Tibial artery (tissue), 4 donors: ENCODE results near the gene STRIP1.

Experiments
- DNase-seq, 2 donors: peaks; one replicate each; pipeline ENCODE4 v3.0.0-alpha.2; 2019
- H3K27ac ChIP-seq, 2 donors: fragments of 200-600 bp; sonication (generic) in 1 of 2; 1 replicate in 1 of 2; 2 replicates in 1 of 2; pipeline ENCODE4 v1.5.1; 2018 to 2019; ENCODE audit warnings: mild to moderate bottlenecking in 1 of 2
- H3K27me3 ChIP-seq, 2 donors: fragments of 200-600 bp; sonication (generic) in 1 of 2; one replicate each; pipeline versions ENCODE4 v1.5.1 to v1.6.0; 2016 to 2019
- H3K36me3 ChIP-seq, 3 donors: fragments of 200-600 bp; sonication (generic) in 2 of 3; one replicate each; pipeline ENCODE4 v1.5.1; 2016 to 2019; ENCODE audit warnings: mild to moderate bottlenecking in 2 of 3
- H3K4me1 ChIP-seq, 4 donors: fragments of 200-600 bp; sonication (generic) in 2 of 4; 1 replicate in 3 of 4; 2 replicates in 1 of 4; pipeline ENCODE4 v1.5.1; 2016 to 2019
- H3K4me3 ChIP-seq, 2 donors: fragments of 200-600 bp; sonication (generic) in 1 of 2; 1 replicate in 1 of 2; 2 replicates in 1 of 2; pipeline ENCODE4 v1.5.1; 2018 to 2019; ENCODE audit warnings: mild to moderate bottlenecking in 2 of 2
- H3K9me3 ChIP-seq, 3 donors: fragments of 200-600 bp; sonication (generic) in 1 of 3; one replicate each; pipeline ENCODE4 v1.5.1; 2016 to 2019
- intact Hi-C: fragments of 100-400 bp; cut with DNase I; formaldehyde crosslinking; loops from one replicate; pipeline ENCODE4 v1.15.0; 2023; ENCODE audit warnings: low total_unique reads
- TF ChIP-seq, protein P1 (sequence below), 2 experiments: fragments of 200-600 bp in 1 of 2; fragments of 450-650 bp in 1 of 2; IDR thresholded peaks; one replicate each; pipeline ENCODE4 v1.5.1; 2017 to 2019; ENCODE audit warnings: antibody characterized with exemption in 2 of 2, mild to moderate bottlenecking in 1 of 2, moderate library complexity in 1 of 2

Gene STRIP1

DNA sequence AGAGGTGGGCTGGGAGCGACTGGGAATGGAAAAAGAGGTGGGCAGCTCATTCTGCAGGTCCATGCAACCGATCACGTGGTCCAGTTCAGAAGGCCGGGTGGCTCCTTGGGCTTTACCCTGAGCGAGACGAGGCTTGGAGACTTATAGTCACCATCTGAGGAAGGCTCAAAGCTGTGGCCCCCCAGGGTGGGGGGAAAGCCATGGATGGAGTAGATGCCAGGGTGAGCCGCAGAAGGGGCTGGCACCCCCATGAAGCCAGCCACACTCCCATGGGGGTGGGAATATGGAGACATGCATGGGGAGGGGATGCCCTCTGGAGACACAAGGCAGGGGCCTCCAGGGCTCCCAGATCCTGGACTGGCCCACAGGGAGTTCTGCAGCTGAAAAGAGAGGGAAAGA, 26.2 kb downstream of the STRIP1 start:
- no peak for DNase-seq
- intact Hi-C loops: no loop called here
- peaks cover 25 to 55% (median 27%) of the 10 kb centered on the region in 3 donors for H3K36me3 ChIP-seq

GRCh38 chr1:110061341-110061740, 26.9 kb downstream of the STRIP1 start:
- intact Hi-C loops: no loop called here
- H3K9me3 ChIP-seq: no peaks in the 10 kb centered on the region
- H3K36me3 ChIP-seq: peaks cover 20 to 49% (median 21%) of the 10 kb centered on the region in 3 donors
- H3K4me1 ChIP-seq: peaks cover 0 to 5% (median 0%) of the 10 kb centered on the region in 4 donors
- TF ChIP-seq, protein P1, sequence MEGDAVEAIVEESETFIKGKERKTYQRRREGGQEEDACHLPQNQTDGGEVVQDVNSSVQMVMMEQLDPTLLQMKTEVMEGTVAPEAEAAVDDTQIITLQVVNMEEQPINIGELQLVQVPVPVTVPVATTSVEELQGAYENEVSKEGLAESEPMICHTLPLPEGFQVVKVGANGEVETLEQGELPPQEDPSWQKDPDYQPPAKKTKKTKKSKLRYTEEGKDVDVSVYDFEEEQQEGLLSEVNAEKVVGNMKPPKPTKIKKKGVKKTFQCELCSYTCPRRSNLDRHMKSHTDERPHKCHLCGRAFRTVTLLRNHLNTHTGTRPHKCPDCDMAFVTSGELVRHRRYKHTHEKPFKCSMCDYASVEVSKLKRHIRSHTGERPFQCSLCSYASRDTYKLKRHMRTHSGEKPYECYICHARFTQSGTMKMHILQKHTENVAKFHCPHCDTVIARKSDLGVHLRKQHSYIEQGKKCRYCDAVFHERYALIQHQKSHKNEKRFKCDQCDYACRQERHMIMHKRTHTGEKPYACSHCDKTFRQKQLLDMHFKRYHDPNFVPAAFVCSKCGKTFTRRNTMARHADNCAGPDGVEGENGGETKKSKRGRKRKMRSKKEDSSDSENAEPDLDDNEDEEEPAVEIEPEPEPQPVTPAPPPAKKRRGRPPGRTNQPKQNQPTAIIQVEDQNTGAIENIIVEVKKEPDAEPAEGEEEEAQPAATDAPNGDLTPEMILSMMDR (IDR thresholded peaks at IDR 0.05): no peak
- no peaks in the 10 kb centered on the region for H3K27me3 ChIP-seq
- H3K27ac ChIP-seq: no peak overlapping the region
- H3K4me3 ChIP-seq: no peak overlapping the region
- no peak for DNase-seq

More for the DNA sequence above, 26.2 kb downstream of the STRIP1 start:
- no peak overlapping the region for H3K27ac ChIP-seq
- TF ChIP-seq, protein P1 (IDR thresholded peaks at IDR 0.05): no peak
- no peaks in the 10 kb centered on the region for H3K9me3 ChIP-seq
- H3K4me3 ChIP-seq: no peak overlapping the region
- no peaks in the 10 kb centered on the region for H3K27me3 ChIP-seq
- peaks cover 0 to 5% (median 0%) of the 10 kb centered on the region in 4 donors for H3K4me1 ChIP-seq

GRCh38 chr1:110062612-110063011, 28.2 kb downstream of the STRIP1 start:
- H3K36me3 ChIP-seq: peaks cover 7 to 36% (median 10%) of the 10 kb centered on the region in 3 donors
- TF ChIP-seq, protein P1 (IDR thresholded peaks at IDR 0.05): no peak
- peaks cover 0 to 10% of the 10 kb centered on the region in 2 donors for H3K27me3 ChIP-seq
- H3K27ac ChIP-seq: no peak overlapping the region
- DNase-seq: no peak
- H3K4me3 ChIP-seq: no peak overlapping the region
- H3K4me1 ChIP-seq: no peaks in the 10 kb centered on the region
- no peaks in the 10 kb centered on the region for H3K9me3 ChIP-seq
- intact Hi-C loops: no loop called here

DNA sequence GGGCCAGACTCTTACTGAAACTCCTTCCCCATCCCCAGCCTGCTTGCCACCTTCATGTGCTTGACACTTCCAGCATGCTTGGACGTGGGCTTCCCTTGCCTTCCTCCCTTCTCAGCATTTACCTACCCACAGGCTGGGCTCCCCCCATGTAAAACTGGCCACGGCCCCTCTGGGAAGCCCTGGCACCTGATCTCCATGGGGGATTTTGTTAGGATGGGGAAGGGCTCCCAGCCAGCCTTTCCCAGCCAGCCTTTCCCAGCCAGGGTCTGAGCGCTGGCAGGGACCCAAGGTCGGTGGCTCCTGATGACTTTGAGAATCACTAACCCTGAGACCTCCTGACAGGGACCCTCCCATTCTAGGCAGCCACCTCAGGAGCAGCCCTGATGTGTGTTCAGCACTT, 29.4 kb downstream of the STRIP1 start:
- no peak for DNase-seq
- Histone ChIP-seq H3K27ac (no peak overlapping the region), H3K4me3 (no peak overlapping the region), H3K27me3 (peaks cover 0 to 22% of the 10 kb centered on the region in 2 donors), H3K9me3 (peaks cover 0 to 8% (median 0%) of the 10 kb centered on the region in 3 donors), H3K4me1 (peaks cover 0 to 3% (median 0%) of the 10 kb centered on the region in 4 donors), H3K36me3 (peaks cover 0 to 24% (median 1%) of the 10 kb centered on the region in 3 donors)
- intact Hi-C loops: no loop called here
- TF ChIP-seq, protein P1 (IDR thresholded peaks at IDR 0.05): no peak

DNA sequence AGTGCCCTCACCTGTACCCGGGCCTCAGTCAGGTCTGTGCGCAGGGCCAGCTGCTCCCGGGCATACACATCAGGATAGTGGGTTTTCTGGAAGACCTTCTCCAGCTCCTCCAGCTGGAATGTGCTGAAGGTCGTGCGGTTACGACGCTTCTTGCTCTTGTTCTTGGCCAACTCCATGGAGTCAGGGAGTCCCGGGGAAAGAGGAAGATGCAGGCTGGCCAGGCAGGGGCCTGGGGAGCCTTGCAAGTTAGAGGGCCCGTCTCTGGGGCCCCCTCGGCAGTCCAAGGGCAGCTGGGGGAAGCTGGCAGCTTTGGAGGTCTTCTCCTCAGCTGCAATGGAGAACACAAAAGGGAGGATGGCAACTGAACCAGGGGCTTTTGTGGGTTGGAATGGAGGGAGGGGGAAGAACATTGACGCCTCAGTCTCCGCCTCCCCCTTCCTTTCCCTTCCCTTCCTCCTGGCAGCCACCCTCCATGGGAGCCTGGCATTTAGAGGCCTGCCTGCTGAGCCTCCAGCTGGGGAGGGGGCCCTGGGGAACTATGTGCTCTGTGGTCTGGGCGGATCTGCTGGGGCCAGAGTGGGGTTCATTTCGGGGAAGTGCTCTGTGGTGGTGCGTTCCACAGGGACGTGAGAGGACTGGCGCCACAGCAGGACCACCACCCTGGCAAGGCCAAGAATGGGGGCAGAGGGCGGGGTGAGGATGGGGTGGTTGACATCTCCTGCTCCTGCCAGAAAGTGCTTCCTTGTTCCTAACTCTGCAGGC, 30.3 kb downstream of the STRIP1 start:
- no peak overlapping the region for H3K27ac ChIP-seq
- peaks cover 0 to 9% (median 3%) of the 10 kb centered on the region in 3 donors for H3K9me3 ChIP-seq
- H3K4me3 ChIP-seq: no peak overlapping the region
- peaks cover 0 to 15% (median 0%) of the 10 kb centered on the region in 3 donors for H3K36me3 ChIP-seq
- TF ChIP-seq, protein P1 (IDR thresholded peaks at IDR 0.05): no peak
- peaks cover 0 to 32% of the 10 kb centered on the region in 2 donors for H3K27me3 ChIP-seq
- intact Hi-C loops: no loop called here
- DNase-seq: no peak
- H3K4me1 ChIP-seq: peaks cover 0 to 7% (median 0%) of the 10 kb centered on the region in 4 donors
